ENCODE measurements around the gene SUCLA2.
A peak's percentile ranks its signal among the peaks of the same experiment; 100 is the strongest.
"Not testable (repeated sequence)": the region's sequence is repeated elsewhere in the genome, so short reads cannot be mapped to it uniquely, and the experiment has no call there.

SUCLA2 gene

DNA sequence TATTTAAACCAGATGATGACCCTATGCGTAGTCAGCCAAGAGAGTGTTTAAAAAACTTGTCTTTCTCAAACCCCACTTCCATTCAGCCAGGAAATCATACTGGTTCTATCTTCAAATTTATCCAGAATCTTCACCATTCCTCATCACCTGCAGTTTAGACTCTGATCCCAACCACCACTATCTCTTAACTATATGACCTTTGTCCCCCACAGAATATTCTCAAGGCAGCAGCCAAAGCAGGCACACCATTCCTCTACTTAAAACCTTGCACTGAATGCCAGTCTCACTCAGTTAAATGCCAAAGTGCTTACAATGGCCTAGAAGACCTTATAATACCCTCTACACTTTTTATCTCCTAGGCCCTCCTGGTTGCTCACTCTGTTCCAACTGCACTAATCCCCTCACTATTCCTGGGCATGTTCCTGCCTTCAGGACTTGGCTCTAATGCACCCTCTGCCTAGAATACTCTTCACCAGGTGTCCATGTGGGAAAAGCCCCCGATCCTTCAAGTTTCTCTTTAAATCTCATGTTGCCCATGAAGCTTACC is 10.1 kb downstream of the SUCLA2 start:
- no peak for DNase-seq

DNA sequence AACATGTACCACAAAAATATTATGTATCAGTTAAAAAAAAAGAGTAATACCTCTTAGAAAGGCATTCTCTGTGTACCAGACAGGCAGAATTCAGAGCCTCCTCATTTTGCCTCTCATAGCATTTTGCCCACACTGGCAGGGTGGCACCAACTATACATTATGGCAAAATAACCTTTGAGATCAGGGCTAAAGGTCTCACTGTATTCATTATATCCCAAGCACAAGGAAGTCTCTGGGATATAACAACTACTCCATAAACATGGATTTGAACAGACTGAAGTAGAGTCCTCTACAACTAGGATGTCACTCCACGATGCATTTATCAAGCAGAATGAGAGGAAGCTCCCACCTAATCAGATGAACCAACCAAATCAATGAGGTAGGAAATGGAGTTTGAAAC is 10.6 kb downstream of the SUCLA2 start:
- no peak for DNase-seq

DNA sequence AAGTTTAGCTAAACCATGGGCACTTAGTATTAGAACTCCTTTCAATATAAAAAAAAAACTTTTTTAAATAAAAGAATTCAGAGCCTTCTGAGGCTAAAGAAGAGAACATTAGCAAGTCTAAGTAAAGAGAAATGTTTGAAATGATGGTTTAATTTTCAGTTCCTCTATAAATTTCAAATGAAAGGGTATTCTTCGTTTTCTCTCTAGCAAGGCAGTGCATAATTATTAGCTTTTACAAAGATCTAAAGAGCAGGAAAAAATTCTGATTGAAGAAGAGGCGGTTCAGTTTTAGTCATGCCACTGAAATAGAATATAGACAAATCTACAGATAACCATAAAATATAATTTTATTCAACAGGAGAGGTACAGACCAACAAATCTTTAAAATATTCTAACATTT is 18.0 kb downstream of the SUCLA2 start:
- DNase-seq = no peak

DNA sequence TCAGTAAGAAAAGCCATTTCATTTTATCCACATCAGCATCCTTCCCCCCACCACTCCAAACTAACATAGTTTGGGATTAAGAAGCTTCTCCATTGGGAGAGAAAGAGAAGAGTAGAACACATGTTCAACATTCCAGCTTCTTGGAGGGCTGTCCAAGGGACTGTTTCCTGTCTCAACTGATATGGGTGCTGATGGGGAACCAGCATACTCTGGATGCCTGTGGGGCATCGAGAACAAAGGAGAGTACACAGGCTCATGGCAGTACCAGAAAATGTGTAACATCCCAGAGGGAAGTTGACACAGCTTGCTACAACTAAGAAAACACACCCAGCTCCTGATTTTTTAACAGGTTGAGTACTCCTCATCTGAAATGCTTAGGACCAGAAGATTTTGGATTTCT is 24.7 kb downstream of the SUCLA2 start:
- DNase-seq = no peak

DNA sequence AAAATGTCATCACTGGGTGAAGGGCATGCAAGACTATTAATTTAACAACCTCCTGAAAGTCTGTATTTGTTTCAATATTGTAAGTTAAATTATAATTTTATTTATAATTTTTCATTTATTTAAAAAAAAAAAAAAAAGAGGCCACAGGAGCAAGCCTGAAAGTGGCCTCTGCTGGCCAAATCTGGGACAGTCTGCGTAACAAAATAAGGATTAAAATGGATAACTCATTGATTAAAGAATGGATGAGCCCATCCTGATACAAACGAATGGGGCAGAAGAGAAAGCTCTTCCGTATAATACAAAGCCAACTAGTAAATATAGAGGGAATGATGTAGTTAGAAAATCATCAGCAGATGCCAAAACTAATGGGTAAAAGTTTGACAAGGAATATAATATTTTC is 36.2 kb downstream of the SUCLA2 start:
- no peak for DNase-seq

DNA sequence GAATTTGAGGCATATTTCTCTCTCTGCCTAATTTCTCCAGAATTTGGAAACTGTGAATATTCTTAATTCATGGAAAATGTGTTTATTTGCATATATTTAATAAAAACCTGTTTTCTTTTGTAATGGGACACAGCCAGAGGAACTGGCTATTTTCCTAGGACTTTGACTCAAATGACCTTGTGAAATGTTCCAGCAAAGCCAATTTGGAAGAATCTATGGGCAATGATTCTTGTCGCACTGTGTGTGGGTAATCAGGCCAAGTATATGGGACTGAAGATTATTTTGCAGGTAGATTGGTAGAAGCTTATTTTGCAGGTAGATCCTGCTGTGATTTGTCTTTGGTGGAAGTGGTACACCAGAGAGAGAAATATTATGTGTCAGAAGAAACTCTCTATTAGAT is 38.8 kb downstream of the SUCLA2 start:
- DNase-seq = no peak

DNA sequence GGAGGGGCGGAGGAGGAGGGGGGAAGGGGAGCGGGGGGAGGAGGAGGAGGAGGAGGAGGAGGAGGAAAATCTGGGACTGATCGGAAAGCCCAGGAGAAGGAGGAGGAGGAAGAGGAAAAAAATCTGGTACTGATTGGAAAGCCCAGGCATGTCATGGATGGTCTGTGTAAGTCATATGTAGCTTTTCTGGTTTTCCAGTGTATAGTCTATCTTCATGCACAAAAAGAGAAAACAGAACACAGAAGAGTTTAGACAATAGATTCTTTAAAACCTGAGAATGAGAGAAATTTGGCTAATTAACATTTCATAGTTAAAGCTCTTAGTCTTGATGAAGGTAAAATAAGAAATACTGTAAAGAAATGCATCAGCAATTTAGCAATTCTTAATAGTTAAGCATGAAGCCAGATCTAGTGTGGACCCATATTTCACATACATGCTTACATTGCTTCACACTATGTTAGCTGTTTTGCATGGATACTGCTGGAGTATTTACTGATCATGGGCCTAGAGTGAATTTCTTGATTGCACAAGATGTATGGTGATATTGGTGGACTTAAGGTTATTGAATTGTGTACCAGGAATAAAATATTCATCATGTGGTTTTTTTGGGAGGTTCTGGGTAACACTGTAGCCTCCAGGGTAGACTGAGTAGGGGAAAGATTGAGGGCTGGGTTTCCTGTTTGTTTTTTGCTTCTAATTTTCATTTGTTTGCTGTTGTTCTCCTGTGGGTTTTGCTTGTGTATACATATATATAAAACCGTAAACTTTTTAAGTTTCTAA is 41.4 kb downstream of the SUCLA2 start:
- DNase-seq = no peak

DNA sequence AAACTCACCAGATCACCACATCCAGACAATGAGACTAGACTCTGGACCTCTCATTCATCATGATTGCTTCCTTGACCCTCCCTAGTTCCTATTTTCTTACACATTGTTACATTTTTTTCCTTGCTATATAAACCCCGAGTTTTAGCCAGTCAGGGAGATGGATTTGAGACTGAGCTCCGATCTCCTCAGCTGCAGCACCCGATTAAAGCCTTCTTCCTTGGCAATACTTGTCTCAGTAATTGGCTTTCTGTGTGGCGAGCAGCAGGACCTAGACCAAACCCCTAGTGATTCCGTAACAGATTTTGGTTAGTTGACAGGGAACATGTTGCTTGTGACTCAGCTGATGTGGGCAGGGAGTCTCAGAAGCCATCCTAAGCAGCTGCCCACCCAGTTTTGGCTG is 44.0 kb downstream of the SUCLA2 start:
- no peak for DNase-seq

DNA sequence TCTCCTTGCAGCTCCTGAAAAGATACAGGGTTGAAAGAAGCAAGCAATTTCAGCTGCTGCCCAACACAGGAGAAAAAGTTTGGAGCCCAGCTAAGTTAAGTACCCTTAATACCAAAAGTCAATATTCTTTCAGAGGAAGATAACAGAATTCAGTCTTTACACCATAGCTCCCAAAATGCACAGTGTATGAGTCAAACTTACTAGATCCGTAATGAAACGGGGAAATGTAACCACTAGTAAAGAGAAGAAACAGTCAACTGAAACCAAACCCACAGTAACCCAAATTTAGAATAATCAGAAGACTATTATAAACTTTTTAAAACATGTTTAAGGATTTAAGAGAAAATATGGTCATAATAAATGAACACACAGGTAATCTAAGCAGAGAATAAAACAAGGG is 45.2 kb downstream of the SUCLA2 start:
- no peak for DNase-seq

DNA sequence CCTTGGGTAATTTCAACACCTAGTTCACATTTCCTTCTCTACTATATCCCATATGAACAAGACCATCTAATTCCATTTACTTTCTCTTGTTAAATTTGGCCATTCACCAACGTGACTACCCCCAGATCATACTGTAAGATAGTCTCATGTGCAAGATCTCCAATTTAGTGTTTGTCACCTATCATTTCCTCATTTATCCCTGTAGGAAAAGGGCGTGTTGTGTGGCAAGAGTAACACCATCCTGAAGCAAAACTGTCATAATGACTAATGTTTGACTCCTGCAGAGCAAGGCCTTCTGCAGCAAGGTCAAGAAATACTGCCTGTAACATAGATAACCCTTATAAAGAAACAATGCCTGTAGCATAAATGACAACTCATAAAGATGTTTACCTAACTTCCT is 51.3 kb downstream of the SUCLA2 start:
- no peak for DNase-seq

DNA sequence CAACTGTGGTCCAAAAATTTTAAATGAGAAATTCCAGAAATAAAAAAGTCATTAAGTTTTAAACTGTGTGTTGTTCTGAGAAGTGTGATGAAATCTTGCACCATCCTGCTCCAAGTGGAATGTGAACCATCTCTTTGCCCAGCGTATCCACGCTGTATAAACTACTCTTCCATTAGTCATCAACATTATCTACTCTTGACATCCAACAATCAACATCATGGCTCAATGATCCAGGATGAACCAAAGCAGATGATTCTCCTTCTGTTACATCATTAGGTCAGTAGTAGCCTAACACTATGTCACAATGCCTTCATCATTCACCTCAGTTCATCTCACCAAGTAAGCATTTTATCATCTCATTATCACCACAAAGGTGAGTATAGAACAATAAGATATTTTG is 55.3 kb downstream of the SUCLA2 start:
- no peak for DNase-seq

DNA sequence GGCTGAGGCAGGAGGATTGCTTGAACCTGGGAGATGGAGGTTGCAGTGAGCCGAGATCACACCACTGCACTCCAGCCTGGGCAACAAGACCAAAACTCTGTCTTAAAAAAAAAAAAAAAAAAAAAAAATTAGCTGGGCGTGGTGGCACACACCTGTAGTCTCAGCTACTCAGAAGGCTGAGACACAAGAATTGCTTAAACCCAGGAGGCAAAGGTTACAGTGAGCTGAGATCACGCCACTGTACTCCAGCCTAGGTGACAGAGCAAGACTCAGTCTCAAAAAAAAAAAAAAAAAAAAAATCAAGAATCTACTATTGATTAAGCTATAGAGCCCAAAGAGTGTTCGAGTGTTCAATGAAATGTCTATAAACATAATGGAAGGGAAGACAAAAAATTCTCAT is 55.9 kb downstream of the SUCLA2 start:
- DNase-seq = not testable (repeated sequence)

DNA sequence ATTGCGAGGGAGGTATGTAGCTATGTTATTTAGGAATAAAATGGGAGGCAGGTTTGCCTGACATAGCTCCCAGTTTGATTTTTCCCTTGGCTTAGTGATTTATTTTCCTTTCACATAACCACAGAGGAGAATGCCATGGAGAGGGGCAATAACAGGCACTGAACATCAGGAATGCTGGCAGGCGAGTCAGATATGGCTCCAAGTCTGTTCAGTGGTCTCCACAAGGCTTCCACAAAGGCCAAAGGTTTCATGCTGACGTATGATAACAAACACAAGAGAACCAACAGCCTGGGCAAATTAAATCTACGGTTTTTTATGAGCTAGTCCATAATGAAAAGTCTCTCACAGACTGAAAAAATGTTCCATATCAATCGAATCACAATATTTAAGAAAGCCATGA is 66.7 kb downstream of the SUCLA2 start:
- DNase-seq = no peak

DNA sequence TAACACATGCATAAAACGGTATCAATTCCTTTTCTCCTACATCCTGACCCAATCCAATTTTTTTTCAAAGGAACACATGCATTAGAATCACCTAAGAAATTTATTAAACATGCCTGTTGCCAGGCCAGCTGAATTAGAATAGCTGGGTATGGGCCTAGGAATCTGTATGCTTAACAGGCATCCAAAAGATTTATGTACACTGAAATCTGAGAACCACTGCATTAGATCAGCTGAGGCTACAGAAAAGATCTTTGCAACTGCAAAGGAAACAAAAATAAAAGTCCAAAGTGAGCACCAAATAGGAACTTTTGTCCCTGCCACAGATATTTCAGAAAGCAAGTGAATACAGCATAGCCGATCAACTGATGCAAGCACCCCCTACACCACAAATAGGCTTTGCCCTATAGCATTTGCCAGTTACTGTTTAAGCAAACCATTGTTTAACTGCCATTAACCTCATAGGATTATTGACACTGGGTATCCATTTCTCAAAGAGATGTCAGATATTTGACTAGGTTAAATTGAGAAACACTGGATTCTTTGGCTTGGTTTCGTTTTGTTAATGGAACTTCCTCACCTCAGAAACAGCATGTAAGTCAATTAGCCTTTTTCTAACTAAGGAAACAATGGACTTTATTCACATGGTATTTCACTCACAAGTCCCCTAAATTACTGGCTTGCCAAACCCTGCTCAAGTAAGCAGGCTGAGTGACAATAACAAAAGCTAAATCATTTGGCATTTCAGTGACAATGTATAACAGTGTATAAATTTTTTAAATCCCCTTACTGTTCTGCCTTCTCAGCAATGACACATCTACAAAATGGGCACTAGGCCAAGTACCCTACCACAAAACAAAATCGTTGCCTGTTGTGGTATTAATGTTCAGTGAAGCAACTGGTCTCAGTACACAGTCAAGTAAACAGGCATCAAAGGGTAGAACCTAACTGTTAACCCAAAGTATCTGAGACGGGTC is 67.8 kb downstream of the SUCLA2 start:
- DNase-seq = peak; percentile 19

DNA sequence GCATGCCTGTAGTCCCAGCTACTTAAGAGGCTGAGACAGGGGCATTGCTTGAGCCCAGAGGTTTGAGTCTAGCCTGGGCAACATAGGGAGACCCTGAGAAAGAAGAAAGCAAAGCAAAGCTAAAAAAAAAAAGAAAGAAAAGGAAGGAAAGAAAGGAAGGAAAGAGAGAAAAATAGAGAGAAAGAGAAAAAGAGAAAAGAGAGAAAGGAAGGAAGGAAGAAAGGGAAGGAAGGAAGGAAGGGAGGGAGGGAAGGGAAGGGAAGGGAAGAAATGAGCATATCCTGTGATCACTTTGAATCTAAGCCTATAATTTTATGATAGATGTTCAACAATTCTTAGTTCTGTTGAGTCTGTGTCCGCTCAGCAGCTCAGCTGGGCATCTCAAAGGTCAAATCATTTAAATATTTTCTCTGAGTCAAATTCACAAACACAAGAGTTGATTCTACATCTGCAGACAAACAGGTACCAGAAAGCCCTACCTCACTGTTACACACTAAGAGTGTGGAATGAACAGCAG is 70.4 kb downstream of the SUCLA2 start:
- DNase-seq = no peak

DNA sequence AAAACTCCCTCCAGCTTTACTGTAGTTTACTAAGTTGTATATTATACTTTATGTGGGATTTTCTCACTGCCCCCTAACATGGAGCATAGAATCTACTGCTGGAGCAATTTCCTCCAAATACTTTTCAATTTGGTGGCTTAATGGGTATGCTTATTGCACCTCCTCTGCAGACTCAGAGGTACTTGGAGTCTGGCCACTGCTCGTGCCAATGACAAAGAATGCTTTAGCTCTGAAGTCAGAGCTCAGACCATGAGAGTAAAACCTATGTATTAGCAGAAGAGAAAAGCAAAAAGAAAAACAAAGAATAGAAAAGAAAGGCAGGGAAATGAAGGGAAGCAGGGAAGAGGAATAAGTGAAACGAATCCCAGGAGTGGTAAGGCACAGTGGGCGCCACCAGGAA is 71.9 kb downstream of the SUCLA2 start:
- no peak for DNase-seq

DNA sequence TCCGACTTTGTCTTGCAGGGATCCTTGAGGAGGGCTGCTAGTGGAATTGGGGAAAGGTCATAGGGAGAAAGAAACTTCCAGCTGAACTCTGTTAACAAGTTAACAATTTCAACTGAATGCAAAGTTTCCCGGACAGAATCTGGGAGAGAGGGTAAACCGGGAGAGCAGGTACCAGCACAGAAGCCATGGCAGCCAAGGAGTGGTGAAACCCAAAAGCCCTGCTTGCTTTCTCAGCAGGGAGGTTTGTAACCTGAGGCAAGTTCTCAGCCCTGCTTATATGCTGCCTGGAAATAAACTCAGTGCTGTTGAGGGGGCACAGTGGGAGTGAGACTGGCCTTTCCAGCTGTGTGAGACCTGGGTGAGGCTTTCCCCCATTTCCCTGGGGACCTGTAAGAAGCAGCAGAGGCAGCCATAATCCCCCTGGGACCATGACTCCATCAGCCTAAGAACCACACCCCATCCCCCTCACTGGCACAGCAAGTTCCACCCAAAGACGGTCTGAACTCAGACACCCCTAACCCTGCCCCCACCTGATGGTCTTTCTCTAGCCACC is 84.0 kb downstream of the SUCLA2 start:
- no peak for DNase-seq

DNA sequence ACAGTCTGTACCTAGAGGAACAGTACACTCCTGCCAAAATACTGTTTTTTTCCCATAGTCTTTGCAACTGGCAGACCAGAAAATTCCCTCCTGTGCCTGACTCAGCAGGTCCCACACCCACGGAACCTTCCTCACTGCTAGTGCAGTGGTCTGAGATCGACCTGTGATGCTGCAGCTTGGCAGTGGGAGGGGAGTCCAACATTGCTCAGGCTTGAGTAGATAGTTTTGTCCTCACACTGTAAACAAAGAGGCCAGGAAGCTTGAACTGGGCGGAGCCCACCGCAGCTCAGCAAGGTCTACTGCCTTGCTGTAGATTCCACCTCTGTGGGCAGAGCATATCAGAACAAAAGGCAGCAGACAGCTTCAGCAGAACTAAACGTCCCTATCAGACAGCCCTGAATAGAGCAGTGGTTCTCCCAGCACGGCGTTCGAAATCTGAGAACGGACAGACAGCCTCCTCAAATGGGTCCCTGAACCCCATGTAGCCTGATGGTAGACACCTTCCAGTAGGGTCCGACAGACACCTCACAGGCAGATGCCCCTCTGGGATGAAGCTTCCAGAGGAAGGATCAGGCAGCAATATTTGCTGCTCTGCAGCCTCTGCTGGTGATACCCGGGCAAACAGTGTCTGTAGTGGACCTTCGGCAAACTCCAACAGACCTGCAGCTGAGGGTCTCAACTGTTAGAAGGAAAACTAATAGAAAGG is 92.7 kb downstream of the SUCLA2 start:
- no peak for DNase-seq

DNA sequence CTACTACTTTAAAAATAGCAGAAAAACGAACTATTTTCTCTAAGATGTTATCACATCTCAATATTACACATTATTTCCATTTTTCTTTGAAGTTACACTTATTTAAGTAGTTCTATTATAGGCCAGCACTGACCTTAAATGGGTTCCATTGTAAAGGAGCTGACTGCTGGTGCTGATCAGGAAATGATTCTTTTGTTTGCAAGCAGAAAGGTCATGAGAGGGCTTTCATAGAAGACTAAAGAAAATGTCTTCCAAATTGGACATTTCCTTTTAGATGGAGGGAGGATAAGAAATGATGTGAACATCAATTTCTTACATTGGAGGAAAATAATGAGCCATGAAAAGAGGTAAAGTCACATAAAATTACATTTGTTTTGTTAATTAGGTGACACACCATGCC is 96.2 kb downstream of the SUCLA2 start:
- no peak for DNase-seq

DNA sequence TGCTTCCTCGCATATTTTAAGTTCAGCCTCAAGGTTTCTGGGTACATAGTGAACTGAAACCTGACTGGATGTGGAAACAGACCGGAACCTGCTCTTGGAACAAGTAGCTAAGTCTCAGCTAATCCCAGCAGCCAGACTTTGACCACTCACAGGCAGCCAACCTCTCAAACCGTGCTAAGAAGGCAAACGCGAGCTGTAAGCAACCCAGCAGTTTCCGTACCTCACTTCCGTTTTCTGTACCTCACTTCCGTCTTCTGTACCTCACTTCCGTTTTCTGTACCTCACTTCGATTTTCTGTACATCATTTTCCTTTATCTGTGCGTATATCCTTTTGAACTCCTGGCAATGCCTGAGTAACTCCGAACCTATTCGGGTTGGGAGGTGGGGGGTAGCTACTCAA is 96.8 kb downstream of the SUCLA2 start:
- DNase-seq = peak; percentile 45

DNA sequence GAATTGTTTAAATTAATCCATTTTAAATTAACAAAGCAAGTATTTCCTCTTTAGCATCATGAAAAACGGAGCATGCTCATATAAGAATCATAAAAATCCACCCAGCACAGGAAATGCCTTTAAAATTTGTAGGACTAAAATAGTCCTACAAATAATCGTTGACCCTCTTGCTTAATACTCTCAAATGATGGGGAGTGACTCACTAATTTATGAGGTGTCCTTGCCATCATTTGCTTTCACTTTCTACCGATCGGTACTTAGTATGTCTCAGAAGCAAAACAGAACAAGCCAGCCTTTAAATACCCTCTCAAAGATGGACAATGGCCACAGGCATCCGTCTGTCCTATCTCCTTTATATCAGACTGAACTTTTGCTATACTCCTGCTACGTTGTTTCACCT is 97.2 kb downstream of the SUCLA2 start:
- peak; percentile 4 for DNase-seq

DNA sequence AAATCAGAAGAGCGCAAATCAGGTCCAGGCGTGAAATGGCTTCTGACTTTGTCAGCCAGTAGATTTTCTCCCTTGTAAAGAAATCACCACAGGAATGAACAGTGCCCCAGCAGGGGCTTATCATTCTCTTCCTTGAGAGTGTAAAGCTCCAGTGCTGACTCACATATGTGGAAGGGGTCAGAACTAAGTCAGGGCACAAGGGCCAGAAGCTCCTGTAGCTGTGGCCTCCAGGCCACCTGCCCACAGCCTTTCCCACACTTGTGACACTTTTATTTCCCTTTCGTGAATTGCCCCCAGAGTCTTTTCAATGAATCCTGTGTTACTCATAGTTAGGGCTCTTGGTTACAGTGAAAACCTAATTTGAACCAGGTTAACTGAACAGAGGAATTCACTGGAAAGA is 99.6 kb downstream of the SUCLA2 start:
- no peak for DNase-seq

DNA sequence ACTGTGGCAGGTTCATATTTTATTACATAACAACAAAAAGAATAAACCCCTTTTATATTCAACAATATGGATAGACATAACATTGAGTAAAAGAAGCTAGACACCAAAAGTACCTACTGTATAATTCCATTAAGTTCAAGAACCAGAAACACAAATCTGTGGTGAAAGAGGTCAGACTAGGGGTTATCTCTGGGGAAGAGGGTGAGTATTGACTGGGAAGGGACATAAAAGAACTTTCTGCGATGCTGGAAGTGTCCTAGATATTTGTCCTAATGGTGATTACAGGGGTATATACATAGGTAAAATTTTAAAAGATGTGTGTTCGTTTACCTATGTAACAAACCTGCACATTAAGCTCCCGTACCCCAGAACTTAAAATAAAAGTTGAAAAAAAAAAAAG is 103.0 kb downstream of the SUCLA2 start:
- no peak for DNase-seq
